Choroid plexus epithelial cell (primary cell): ENCODE measurements around the gene DNMT3A.

Source experiments
- DNase-seq: peaks from one replicate; pipeline ENCODE4 v3.0.0-alpha.2; 2010; ENCODE audit warnings: low read depth
- H3K4me3 ChIP-seq: 2 replicates; pipeline ENCODE4 v1.5.1; 2011; ENCODE audit warnings: low read depth, mild to moderate bottlenecking, control low read depth, low read length, moderate library complexity
- CTCF ChIP-seq: conservative IDR thresholded peaks from 2 replicates; pipeline ENCODE4 v1.5.1; 2011; ENCODE audit warnings: low read depth, mild to moderate bottlenecking, control low read depth, inconsistent platforms, low read length, moderate library complexity

DNMT3A gene

GRCh38 chr2:25286723-25287483, 54.8 kb downstream of the DNMT3A start:
- no peak for DNase-seq
- no peak for TF ChIP-seq CTCF
- H3K4me3 ChIP-seq: no peak overlapping the region

GRCh38 chr2:25286025-25286400, 55.7 kb downstream of the DNMT3A start:
- DNase-seq: peak; percentile 21
- TF ChIP-seq CTCF: no peak
- H3K4me3 ChIP-seq: no peak overlapping the region

- TF ChIP-seq CTCF: no peak
- no peak overlapping the region for H3K4me3 ChIP-seq
- DNase-seq: no peak
Measured at GRCh38 chr2:25285265-25286024, 56.3 kb downstream of the DNMT3A start.

- TF ChIP-seq CTCF: no peak
- no peak overlapping the region for H3K4me3 ChIP-seq
Measured at GRCh38 chr2:25284756-25285155, 57.0 kb downstream of the DNMT3A start.

GRCh38 chr2:25283921-25284320, 57.8 kb downstream of the DNMT3A start:
- no peak for DNase-seq
- TF ChIP-seq CTCF: no peak
- no peak overlapping the region for H3K4me3 ChIP-seq

More at GRCh38 chr2:25284756-25285155, 57.0 kb downstream of the DNMT3A start:
- DNase-seq: no peak

GRCh38 chr2:25281941-25282340, 59.8 kb downstream of the DNMT3A start:
- TF ChIP-seq CTCF: no peak
- H3K4me3 ChIP-seq: no peak overlapping the region
- DNase-seq: no peak
